ENCODE data around the gene SCYGR6. TPM values are rescaled to one million over a fixed set of nuclear protein-coding genes. Genes with fewer than 3 reads are reported as not detected.

SCYGR6 gene
- total and polyA plus RNA-seq, 9 donors, result not detected

GRCh38 chr2:227677928-227678327 is 46.6 kb downstream of the SCYGR6 start:
- no peaks in the 10 kb centered on the region for H3K9me3 ChIP-seq
- H3K27me3 ChIP-seq, result no peaks in the 10 kb centered on the region
- no peak for DNase-seq
- H3K36me3 ChIP-seq, result no peaks in the 10 kb centered on the region
- H3K4me3 ChIP-seq, result no peak overlapping the region
- intact Hi-C loops (cut with DNase I), result no loop called here
- no peak for TF ChIP-seq POLR2A (IDR thresholded peaks at IDR 0.05)
- TF ChIP-seq EP300 (IDR thresholded peaks at IDR 0.05), result no peak
- TF ChIP-seq CTCF (IDR thresholded peaks at IDR 0.05), result no peak
- WGBS, 3 donors, result 93 to 96% (median 94%) methylated on average over 3 of the region's 3 CpGs
- no peak overlapping the region for H3K27ac ChIP-seq
- H3K4me1 ChIP-seq (ENCODE audit: insufficient read depth), result no peaks in the 10 kb centered on the region

GRCh38 chr2:227674485-227674884 is 50.1 kb downstream of the SCYGR6 start:
- no peak for DNase-seq
- Histone ChIP-seq H3K27ac (no peak overlapping the region), H3K4me3 (no peak overlapping the region), H3K4me1 (ENCODE audit: insufficient read depth) (no peaks in the 10 kb centered on the region), H3K36me3 (no peaks in the 10 kb centered on the region), H3K27me3 (no peaks in the 10 kb centered on the region), H3K9me3 (no peaks in the 10 kb centered on the region)
- 39 to 57% (median 50%) methylated on average over 5 of the region's 5 CpGs for WGBS, 3 donors
- intact Hi-C loops (cut with DNase I), result loop anchor here in 1 of 4 donors (1.0 kb wide), 1 partner anchor 39 kb away; no protein-coding TSS in a partner anchor
- TF ChIP-seq CTCF (IDR thresholded peaks at IDR 0.05) (no peak), EP300 (IDR thresholded peaks at IDR 0.05) (no peak), POLR2A (IDR thresholded peaks at IDR 0.05) (no peak)

Small RNA genes lying within 50 kb of the gene (small RNA-seq; reads per million reads assigned to genes)
- not detected for gene RNA5SP121

Other genes starting within 250 kb of the SCYGR6 start
- gene SCYGR2, start 125.9 kb downstream of the SCYGR6 start, total RNA-seq, result not detected
- not detected for gene SCYGR2, start 125.9 kb downstream of the SCYGR6 start, polyA plus RNA-seq
- not detected for gene SCYGR3, start 109.9 kb downstream of the SCYGR6 start, total RNA-seq
- not detected for gene SCYGR3, start 109.9 kb downstream of the SCYGR6 start, polyA plus RNA-seq
- gene SCYGR4, start 107.3 kb downstream of the SCYGR6 start, total RNA-seq, result not detected
- not detected for gene SCYGR4, start 107.3 kb downstream of the SCYGR6 start, polyA plus RNA-seq
- gene SCYGR5, start 58.0 kb downstream of the SCYGR6 start, total RNA-seq, result not detected
- not detected for gene SCYGR5, start 58.0 kb downstream of the SCYGR6 start, polyA plus RNA-seq
- 1 to 10 TPM; 1.3 to 5.6 (median 2.8) TPM for gene SLC19A3, start 6.7 kb downstream of the SCYGR6 start, total RNA-seq
- 1 to 10 TPM in 1 of 2 donors, under 1 TPM in 1; 0.73 to 2.9 TPM for gene SLC19A3, start 6.7 kb downstream of the SCYGR6 start, polyA plus RNA-seq
- not detected for gene SCYGR7, start 3.6 kb upstream of the SCYGR6 start, total RNA-seq
- not detected for gene SCYGR7, start 3.6 kb upstream of the SCYGR6 start, polyA plus RNA-seq
- not detected for gene SCYGR8, start 21.1 kb upstream of the SCYGR6 start, total RNA-seq
- gene SCYGR8, start 21.1 kb upstream of the SCYGR6 start, polyA plus RNA-seq, result not detected
- gene CCL20, start 89.1 kb upstream of the SCYGR6 start, total RNA-seq, result 1 to 10 TPM in 1 of 7 donors, under 1 TPM in 1, not detected in 5; 0.43 to 6.4 TPM
- 1 to 10 TPM in 1 of 2 donors, under 1 TPM in 1; 0.65 to 4.9 TPM for gene CCL20, start 89.1 kb upstream of the SCYGR6 start, polyA plus RNA-seq
- 1 to 10 TPM in 1 of 7 donors, under 1 TPM in 4, not detected in 2; 0.60 to 4.6 (median 0.69) TPM for gene DAW1, start 146.9 kb upstream of the SCYGR6 start, total RNA-seq
- gene DAW1, start 146.9 kb upstream of the SCYGR6 start, polyA plus RNA-seq, result under 1 TPM; 0.11 to 0.17 TPM

Data from ovary (tissue), 9 donors.